B cell (primary cell): ENCODE results near the gene NFATC1.

ENCODE experiments used
- CTCF ChIP-seq: fragments of 200-600 bp; IDR thresholded peaks from one replicate; pipeline ENCODE4 v1.8.0; 2022; ENCODE audit warnings: antibody characterized with exemption, mild to moderate bottlenecking
- EZH2 ChIP-seq: IDR thresholded peaks from 2 replicates; pipeline ENCODE4 v1.6.1; 2012; ENCODE audit warnings: borderline replicate concordance, low read depth, mild to moderate bottlenecking, moderate library complexity, low read length; ENCODE audit not compliant: insufficient read depth, poor library complexity, severe bottlenecking

- TF ChIP-seq CTCF = no peak
- TF ChIP-seq EZH2 = no peak
Measured at GRCh38 chr18:79513381-79514081, 117.8 kb downstream of the NFATC1 start.
